Subcutaneous abdominal adipose tissue (tissue), 5 donors: ENCODE data around the gene TMF1.

ENCODE experiments used
- H3K27ac ChIP-seq: one replicate; pipeline ENCODE4 v1.7.0; 2013; ENCODE audit warnings: low read depth, mild to moderate bottlenecking, inconsistent platforms, low read length, moderate library complexity
- H3K27me3 ChIP-seq, 5 donors: one replicate each; pipeline ENCODE4 v1.7.0; 2013; ENCODE audit warnings: low read length in 5 of 5, inconsistent platforms in 1 of 5; ENCODE audit not compliant: control insufficient read depth in 5 of 5, insufficient read depth in 4 of 5
- H3K36me3 ChIP-seq, 5 donors: one replicate each; pipeline ENCODE4 v1.7.0; 2013; ENCODE audit warnings: low read length in 5 of 5; ENCODE audit not compliant: control insufficient read depth in 5 of 5, insufficient read depth in 5 of 5
- H3K4me1 ChIP-seq, 5 donors: one replicate each; pipeline ENCODE4 v1.7.0; 2013; ENCODE audit warnings: low read length in 5 of 5, mild to moderate bottlenecking in 3 of 5, moderate library complexity in 1 of 5; ENCODE audit not compliant: control insufficient read depth in 5 of 5, insufficient read depth in 5 of 5
- H3K4me3 ChIP-seq, 5 donors: one replicate each; pipeline ENCODE4 v1.7.0; 2013; ENCODE audit warnings: low read length in 5 of 5, low read depth in 1 of 5
- H3K9ac ChIP-seq, 5 donors: one replicate each; pipeline ENCODE4 v1.7.0; 2013; ENCODE audit warnings: low read length in 5 of 5, mild to moderate bottlenecking in 4 of 5, moderate library complexity in 3 of 5
- H3K9me3 ChIP-seq, 5 donors: one replicate each; pipeline ENCODE4 v1.7.0; 2013; ENCODE audit warnings: low read length in 5 of 5; ENCODE audit not compliant: control insufficient read depth in 5 of 5
- donor health status: healthy.
- donor health status: healthy.
- donor health status: healthy.
- donor health status: healthy.
- donor health status: healthy.

TMF1 gene

GRCh38 chr3:68986496-68987208, 65.5 kb downstream of the TMF1 start:
- Histone ChIP-seq H3K27ac (no peak overlapping the region), H3K9me3 (no peaks in the 10 kb centered on the region), H3K36me3 (peaks cover 42 to 76% (median 71%) of the 10 kb centered on the region in 5 donors), H3K9ac (no peak overlapping the region), H3K27me3 (no peaks in the 10 kb centered on the region), H3K4me1 (no peaks in the 10 kb centered on the region), H3K4me3 (no peak overlapping the region)

- no peak overlapping the region for H3K27ac ChIP-seq
- H3K36me3 ChIP-seq = peaks cover 47 to 84% (median 81%) of the 10 kb centered on the region in 5 donors
- H3K4me1 ChIP-seq = no peaks in the 10 kb centered on the region
- no peaks in the 10 kb centered on the region for H3K27me3 ChIP-seq
- H3K9ac ChIP-seq = no peak overlapping the region
- H3K4me3 ChIP-seq = no peak overlapping the region
- no peaks in the 10 kb centered on the region for H3K9me3 ChIP-seq
These were observed 66.9 kb downstream of the TMF1 start for GRCh38 chr3:68985146-68985790.

DNA sequence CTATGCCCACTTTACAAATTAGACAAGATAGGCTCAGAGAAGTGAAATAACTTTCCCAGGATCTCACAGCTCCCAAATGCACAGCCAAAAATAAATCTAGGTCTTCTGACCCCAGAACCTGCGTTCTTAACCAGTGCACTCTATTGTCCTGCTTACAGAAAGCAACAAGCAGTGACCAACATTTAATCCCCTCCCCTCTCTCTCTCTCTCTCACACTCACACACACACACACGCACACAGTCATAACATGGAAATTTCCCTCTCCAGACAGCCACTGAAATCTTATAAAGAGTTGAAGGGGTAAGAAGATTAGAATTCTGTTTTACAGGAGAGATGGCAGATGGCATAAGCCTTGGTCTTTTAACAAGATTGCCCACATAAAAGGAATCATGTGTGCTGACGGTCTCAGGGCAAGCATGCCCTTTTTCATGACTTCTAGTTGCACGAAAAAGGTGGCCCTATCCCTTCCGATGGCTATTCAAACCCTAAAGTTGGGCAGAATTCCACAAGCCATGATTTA, 68.1 kb downstream of the TMF1 start:
- no peak overlapping the region for H3K27ac ChIP-seq
- no peaks in the 10 kb centered on the region for H3K4me1 ChIP-seq
- H3K9me3 ChIP-seq = no peaks in the 10 kb centered on the region
- no peak overlapping the region for H3K4me3 ChIP-seq
- H3K36me3 ChIP-seq = peaks cover 59 to 95% (median 91%) of the 10 kb centered on the region in 5 donors
- H3K9ac ChIP-seq = no peak overlapping the region
- H3K27me3 ChIP-seq = no peaks in the 10 kb centered on the region

GRCh38 chr3:68977486-68978167, 74.5 kb downstream of the TMF1 start:
- Histone ChIP-seq H3K9me3 (no peaks in the 10 kb centered on the region), H3K4me3 (no peak overlapping the region), H3K27me3 (no peaks in the 10 kb centered on the region), H3K9ac (no peak overlapping the region), H3K27ac (no peak overlapping the region), H3K36me3 (peaks cover 58 to 72% (median 59%) of the 10 kb centered on the region in 5 donors), H3K4me1 (no peaks in the 10 kb centered on the region)

DNA sequence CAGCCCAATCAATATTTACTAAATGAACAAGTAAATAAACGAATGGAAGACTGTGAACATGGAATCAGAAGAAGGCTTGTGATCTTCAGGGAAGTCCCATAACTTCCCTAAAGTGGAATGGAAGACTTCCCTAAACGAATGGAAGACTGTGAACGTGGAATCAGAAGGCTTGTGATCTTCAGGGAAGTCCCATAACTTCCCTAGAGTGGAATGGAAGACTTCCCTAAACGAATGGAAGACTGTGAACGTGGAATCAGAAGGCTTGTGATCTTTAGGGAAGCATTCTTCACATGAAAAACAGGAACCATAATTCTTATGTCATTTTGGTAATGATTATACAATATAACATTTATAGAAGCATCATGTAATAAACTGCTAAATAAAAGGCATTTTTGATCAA, 77.4 kb downstream of the TMF1 start:
- H3K27ac ChIP-seq = no peak overlapping the region
- H3K27me3 ChIP-seq = no peaks in the 10 kb centered on the region
- H3K9me3 ChIP-seq = no peaks in the 10 kb centered on the region
- peaks cover 32 to 45% (median 39%) of the 10 kb centered on the region in 5 donors for H3K36me3 ChIP-seq
- no peak overlapping the region for H3K9ac ChIP-seq
- H3K4me3 ChIP-seq = no peak overlapping the region
- peaks cover 0 to 2% (median 0%) of the 10 kb centered on the region in 5 donors for H3K4me1 ChIP-seq

- H3K4me1 ChIP-seq = peaks cover 0 to 2% (median 0%) of the 10 kb centered on the region in 5 donors
- H3K27me3 ChIP-seq = peaks cover 0 to 4% (median 0%) of the 10 kb centered on the region in 5 donors
- H3K36me3 ChIP-seq = peaks cover 23 to 34% (median 29%) of the 10 kb centered on the region in 5 donors
- H3K9ac ChIP-seq = no peak overlapping the region
- H3K9me3 ChIP-seq = no peaks in the 10 kb centered on the region
- H3K27ac ChIP-seq = no peak overlapping the region
- H3K4me3 ChIP-seq = no peak overlapping the region
These were observed 78.5 kb downstream of the TMF1 start for GRCh38 chr3:68973639-68974038.

GRCh38 chr3:68972358-68972979, 79.7 kb downstream of the TMF1 start:
- Histone ChIP-seq H3K9ac (no peak overlapping the region), H3K27me3 (peaks cover 0 to 4% (median 0%) of the 10 kb centered on the region in 5 donors), H3K27ac (no peak overlapping the region), H3K4me1 (peaks cover 0 to 2% (median 0%) of the 10 kb centered on the region in 5 donors), H3K9me3 (no peaks in the 10 kb centered on the region), H3K4me3 (no peak overlapping the region), H3K36me3 (peaks cover 13 to 23% (median 17%) of the 10 kb centered on the region in 5 donors)
